K562 (cell line): Measurements from ENCODE around the gene SP2. TPM values are rescaled to one million over a fixed set of nuclear protein-coding genes. Genes with fewer than 3 reads are reported as not detected.

Experiments used
- ATAC-seq: fragments of 200-7000 bp; cut with Tn5 transposase; 3 replicates; pipeline ENCODE4 v1.9.1; 2020; ENCODE audit warnings: moderate library complexity
- BruUV-seq: library from RNA; stranded (reverse); fragments of 400-500 nt; replicated peaks from 2 replicates; lab custom pipeline; 2021; lab: Mats Ljungman, UMichigan
- CTCF ChIA-PET: fragments of 300-600 bp; formaldehyde crosslinking; extraction: SDS; loops from one replicate; lab custom pipeline; 2021; ENCODE audit warnings: low intra/inter-chr PET ratio; lab: Yijun Ruan, JAX
- POLR2A ChIA-PET: fragments of 300-600, 350-650 bp; sonication (Branson Sonifier 250); formaldehyde crosslinking; extraction: SDS; loops from one replicate; lab custom pipeline; 2021; ENCODE audit warnings: antibody characterized with exemption, inconsistent platforms; lab: Yijun Ruan, JAX
- DNase-seq, 4 experiments: peaks; one replicate each; pipeline versions ENCODE4 v3.0.0 to v3.0.0-alpha.2; 2011 to 2018; ENCODE audit warnings: low spot score in 3 of 4, mixed read lengths in 3 of 4; ENCODE audit errors: extremely low read depth in 1 of 4
- FAIRE-seq: peaks from 2 replicates; lab custom pipeline; 2011; peaks lifted over from hg19 to GRCh38; lab: Jason Lieb, UNC
- H2AFZ ChIP-seq: 2 replicates; pipeline ENCODE4 v1.6.0; 2011; ENCODE audit warnings: low read depth, low read length, control low read depth, inconsistent platforms
- H3K27ac ChIP-seq: fragments of 200-600 bp; 3 replicates; pipeline ENCODE4 v1.8.0; 2011; ENCODE audit warnings: low read depth, mild to moderate bottlenecking, control low read depth, inconsistent platforms, low read length, moderate library complexity, mixed read lengths; ENCODE audit errors: extremely low read depth
- H3K27me3 ChIP-seq, 2 experiments: fragments of 300-600 bp in 1 of 2; 2 replicates in 1 of 2; 3 replicates in 1 of 2; pipeline versions ENCODE4 v1.6.0 to v1.8.0; 2011; ENCODE audit warnings: inconsistent platforms in 2 of 2, low read length in 2 of 2, mild to moderate bottlenecking in 1 of 2, mixed read lengths in 1 of 2, moderate library complexity in 1 of 2; ENCODE audit not compliant: control insufficient read depth in 2 of 2, insufficient read depth in 2 of 2
- H3K36me3 ChIP-seq: fragments of 300-600 bp; 3 replicates; pipeline ENCODE4 v1.8.0; 2011; ENCODE audit warnings: mild to moderate bottlenecking, low read length, inconsistent platforms; ENCODE audit not compliant: control insufficient read depth, insufficient read depth
- H3K4me1 ChIP-seq, 2 experiments: fragments of 200-600 bp in 1 of 2; replicated peaks in 1 of 2; 2 replicates in 1 of 2; 3 replicates in 1 of 2; pipeline versions ENCODE4 v1.5.1 to v1.8.0; 2011; ENCODE audit warnings: inconsistent platforms in 2 of 2, low read length in 2 of 2, mild to moderate bottlenecking in 1 of 2, mixed read lengths in 1 of 2, moderate library complexity in 1 of 2; ENCODE audit not compliant: control insufficient read depth in 2 of 2, insufficient read depth in 2 of 2
- H3K4me2 ChIP-seq: 2 replicates; pipeline ENCODE4 v1.6.1; 2011; ENCODE audit warnings: low read length, control low read depth, inconsistent platforms, mixed read lengths; ENCODE audit not compliant: insufficient read depth
- H3K4me3 ChIP-seq: fragments of 200-600 bp; sonication (generic), shearing (Covaris generic); 2 replicates; pipeline ENCODE4 v1.5.1; 2016; ENCODE audit warnings: control low read depth, inconsistent platforms
- H3K79me2 ChIP-seq: fragments of 200-600 bp; 3 replicates; pipeline ENCODE4 v1.8.0; 2011; ENCODE audit warnings: low read length, inconsistent platforms; ENCODE audit not compliant: control insufficient read depth, insufficient read depth
- H3K9ac ChIP-seq, 2 experiments: 2 replicates each; pipeline versions ENCODE4 v1.6.0 to v1.6.1; 2011; ENCODE audit warnings: low read depth in 2 of 2, low read length in 2 of 2, control low read depth in 1 of 2, inconsistent platforms in 1 of 2, mild to moderate bottlenecking in 1 of 2, mixed read lengths in 1 of 2; ENCODE audit not compliant: insufficient read depth in 1 of 2
- H3K9me1 ChIP-seq: one replicate; pipeline ENCODE4 v1.6.0; 2011; ENCODE audit warnings: inconsistent platforms, mild to moderate bottlenecking, low read length, moderate library complexity; ENCODE audit not compliant: control insufficient read depth, insufficient read depth
- H3K9me3 ChIP-seq: replicated peaks from 2 replicates; pipeline ENCODE4 v1.5.1; 2011; ENCODE audit warnings: low read depth, low read length, inconsistent platforms; ENCODE audit not compliant: control insufficient read depth, insufficient read depth
- H4K20me1 ChIP-seq: replicated peaks from 2 replicates; pipeline ENCODE4 v1.6.1; 2011; ENCODE audit warnings: low read length, inconsistent platforms, mixed read lengths; ENCODE audit not compliant: control insufficient read depth, insufficient read depth
- ARID3B ChIP-seq: fragments of 250-450 bp; sonication (Bioruptor Pico); IDR thresholded peaks from 2 replicates; pipeline ENCODE4 v1.4.0; 2020; ENCODE audit warnings: borderline replicate concordance
- ATF1 ChIP-seq, 2 experiments: fragments of 450-650 bp in 1 of 2; IDR thresholded peaks; 2 replicates each; pipeline ENCODE4 v1.6.1; 2016; ENCODE audit warnings: missing compliant biosample characterization in 1 of 2, missing genetic modification characterization in 1 of 2
- BRCA1 ChIP-seq, 2 experiments: fragments of 450-650 bp in 1 of 2; sonication (generic) in 1 of 2; formaldehyde crosslinking in 1 of 2; IDR thresholded peaks; 2 replicates each; pipeline versions ENCODE4 v1.5.0 to v1.6.1; 2017 to 2020; ENCODE audit warnings: mild to moderate bottlenecking in 1 of 2, missing genetic modification reagents in 1 of 2
- CBX5 ChIP-seq: IDR thresholded peaks from 2 replicates; pipeline ENCODE4 v1.6.1; 2014; ENCODE audit warnings: low read depth, borderline replicate concordance
- FOXP4 ChIP-seq: sonication (generic); formaldehyde crosslinking; IDR thresholded peaks from 2 replicates; pipeline ENCODE4 v1.8.0; 2022; ENCODE audit warnings: mild to moderate bottlenecking, missing genetic modification reagents, borderline replicate concordance
- MYNN ChIP-seq, 2 experiments: sonication (generic); formaldehyde crosslinking in 1 of 2; IDR thresholded peaks; 2 replicates each; pipeline versions ENCODE4 v1.5.0 to v1.6.1; 2016 to 2020; ENCODE audit warnings: antibody characterized with exemption in 1 of 2, missing genetic modification reagents in 1 of 2
- NFRKB ChIP-seq: fragments of 450-650 bp; IDR thresholded peaks from 2 replicates; pipeline ENCODE4 v1.6.1; 2016; ENCODE audit warnings: low read depth
- NONO ChIP-seq, 2 experiments: fragments of 200-400 bp in 1 of 2; fragments of 450-650 bp in 1 of 2; formaldehyde crosslinking in 1 of 2; IDR thresholded peaks; 2 replicates each; pipeline ENCODE4 v1.6.1; 2017; ENCODE audit warnings: low read depth in 2 of 2, mild to moderate bottlenecking in 2 of 2, moderate library complexity in 2 of 2, low read length in 1 of 2
- PATZ1 ChIP-seq: fragments of 250-450 bp; sonication (Bioruptor Pico); IDR thresholded peaks from 2 replicates; pipeline ENCODE4 v1.5.0; 2020; ENCODE audit warnings: mild to moderate bottlenecking, borderline replicate concordance
- ZNF398 ChIP-seq: fragments of 250-450 bp; sonication (Bioruptor Pico); IDR thresholded peaks from 2 replicates; pipeline ENCODE4 v1.8.0; 2021; ENCODE audit warnings: moderate library complexity, mild to moderate bottlenecking, inconsistent platforms
- ZNF79 ChIP-seq: fragments of 250-450 bp; sonication (Bioruptor Pico); IDR thresholded peaks from 2 replicates; pipeline ENCODE4 v1.4.0; 2020; ENCODE audit warnings: low read depth, mild to moderate bottlenecking, moderate library complexity
- WGBS: fragments of 100-300 bp; shearing (Covaris generic); methylation state at CpG from one replicate; pipeline ENCODE4 v1.1.6; 2016; ENCODE audit warnings: low coverage, mixed read lengths; ENCODE audit not compliant: insufficient coverage; ENCODE audit errors: missing lambda C conversion rate; 5-methylcytosine and 5-hydroxymethylcytosine counted together
- in situ Hi-C: fragments of 300-500 bp; cut with MboI; formaldehyde crosslinking; loops from 4 replicates; pipeline ENCODE4 v1.15.0; 2018; ENCODE audit warnings: inconsistent platforms, mixed read lengths
- intact Hi-C: fragments of 100-400 bp; cut with micrococcal nuclease; formaldehyde crosslinking; loops from 2 replicates; pipeline ENCODE4 v1.14.2; 2022
- polyA plus RNA-seq, 8 experiments: library from polyadenylated mRNA; depleted of rRNA in 4 of 8; stranded (reverse) in 5 of 8; unstranded in 3 of 8; fragments of >200 nt; fragmentation: Nextera tagmentation in 2 of 8; fragmentation: Illumina TruSeq in 1 of 8; extraction: Ambion mirVana in 2 of 8; extraction: Trizol in 1 of 8; gene quantifications; 2 replicates each; pipeline versions ENCODE4 v1.2.1 to v1.2.3, GENCODE V29; 2011 to 2014; ENCODE audit warnings: inconsistent platforms in 1 of 8, missing spikeins in 1 of 8
- total RNA-seq, 7 experiments: library from RNA; depleted of rRNA in 6 of 7; stranded (reverse); fragments of >200 nt in 6 of 7; fragmentation: Illumina TruSeq in 2 of 7; extraction: Trizol in 2 of 7; gene quantifications; 2 replicates each; pipeline versions ENCODE4 v1.2.1 to v1.2.3, GENCODE V29; 2011 to 2021; ENCODE audit warnings: low replicate concordance in 1 of 7

SP2 gene
- total and polyA plus RNA-seq, 9 of the 15 experiments (the other 6 are each of a cell fraction or from before 2014, with no cell fraction given), result 0.77 to 22.3 (median 2.3) TPM

GRCh38 chr17:47945080-47945479 lies 49.0 kb downstream of the SP2 start:
- no peaks in the 10 kb centered on the region for H3K9me1 ChIP-seq
- H3K4me1 ChIP-seq, result peaks cover 22 to 26% of the 10 kb centered on the region in 2 experiments; a peak in 4 of 5 replicates
- H3K79me2 ChIP-seq, result peaks cover 25% of the 10 kb centered on the region
- TF ChIP-seq PATZ1 (CRISPR knock-in tag) (no peak), NONO (IDR thresholded peaks at IDR 0.05; ENCODE audit: low read depth in 2 of 2, low read length in 1 of 2) (no peak), ARID3B (CRISPR knock-in tag) (no peak), ZNF398 (no peak), BRCA1 (IDR thresholded peaks at IDR 0.05) (no peak), BRCA1 (CRISPR knock-in tag; IDR thresholded peaks at IDR 0.05) (no peak), MYNN (IDR thresholded peaks at IDR 0.05) (no peak), MYNN (CRISPR knock-in tag; IDR thresholded peaks at IDR 0.05) (no peak), NFRKB (no peak), FOXP4 (no peak), ZNF79 (CRISPR knock-in tag) (no peak), CBX5 (no peak), ATF1 (CRISPR knock-in tag; IDR thresholded peaks at IDR 0.05) (no peak), ATF1 (tag; IDR thresholded peaks at IDR 0.05) (no peak)
- TF ChIP-seq, all 486 proteins: peak for 0
- no peak overlapping the region for H3K9ac ChIP-seq
- H3K9me3 ChIP-seq, result no peaks in the 10 kb centered on the region
- intact Hi-C loops, result no loop called here
- no peak for FAIRE-seq
- no peaks in the 10 kb centered on the region for H3K27me3 ChIP-seq
- in situ Hi-C loops, result no loop called here
- no peak overlapping the region for H3K4me3 ChIP-seq
- CTCF ChIA-PET, result no interaction called here
- no peak for DNase-seq
- no peak overlapping the region for H3K4me2 ChIP-seq
- H3K27ac ChIP-seq, result no peak overlapping the region
- no peaks in the 10 kb centered on the region for H4K20me1 ChIP-seq
- peaks cover 65% of the 10 kb centered on the region for H3K36me3 ChIP-seq
- POLR2A ChIA-PET, result interaction anchor here (0.9 kb wide), 1 partner anchor 25 kb away, joined by 3 read pairs; no protein-coding TSS in a partner anchor
- no peak overlapping the region for H2AFZ ChIP-seq
- no peak for ATAC-seq
- no TSS peak for BruUV-seq
- WGBS, result 72% methylated on average over 8 of the region's 8 CpGs
